Lower leg skin (tissue), 4 donors: Measurements from ENCODE around the gene DNPEP. TPM values are rescaled to one million over a fixed set of nuclear protein-coding genes. Genes with fewer than 3 reads are reported as not detected.

Experiments used
- DNase-seq, 2 donors: peaks; one replicate each; pipeline ENCODE4 v3.0.0-alpha.2; 2019; ENCODE audit warnings: low spot score in 2 of 2
- H3K4me3 ChIP-seq: fragments of 200-600 bp; sonication (generic); 2 replicates; pipeline ENCODE4 v1.5.1; 2017; ENCODE audit warnings: mild to moderate bottlenecking, low read depth; ENCODE audit not compliant: poor library complexity, severe bottlenecking
- CTCF ChIP-seq, 3 donors: fragments of 450-650 bp; IDR thresholded peaks; one replicate each; pipeline ENCODE4 v1.5.1; 2016; ENCODE audit warnings: antibody characterized with exemption in 3 of 3, mild to moderate bottlenecking in 3 of 3, moderate library complexity in 2 of 3
- POLR2A ChIP-seq, 2 donors: fragments of 450-650 bp; IDR thresholded peaks; one replicate each; pipeline ENCODE4 v1.6.1; 2016 to 2017; ENCODE audit warnings: antibody characterized with exemption in 2 of 2, mild to moderate bottlenecking in 1 of 2, moderate library complexity in 1 of 2
- WGBS, 2 donors: methylation state at CpG; one replicate each; pipeline ENCODE4 v1.1.5; 2018; 5-methylcytosine and 5-hydroxymethylcytosine counted together
- intact Hi-C: fragments of 100-400 bp; cut with DNase I; formaldehyde crosslinking; loops from one replicate; pipeline ENCODE4 v1.15.0; 2023; ENCODE audit warnings: low total_unique reads
- total RNA-seq, 4 donors: library from RNA; depleted of rRNA; stranded (reverse); fragments of >200 nt; gene quantifications; one replicate each; pipeline ENCODE4 v1.1.0, GENCODE V29; 2016

Gene DNPEP
- total RNA-seq, 4 donors from 2014 or later, result 52.7 to 64.0 (median 57.6) TPM

GRCh38 chr2:219344751-219345430 is 42.8 kb downstream of the DNPEP start:
- TF ChIP-seq CTCF (IDR thresholded peaks at IDR 0.05), result no peak
- TF ChIP-seq POLR2A (IDR thresholded peaks at IDR 0.05), result no peak
- WGBS, 2 donors, result 57 to 68% methylated on average over 6 of the region's 6 CpGs
- peak; percentile 54 to 86 for DNase-seq
- H3K4me3 ChIP-seq, result no peak overlapping the region
- intact Hi-C loops, result no loop called here

GRCh38 chr2:219335373-219335786 is 52.3 kb downstream of the DNPEP start:
- WGBS, 2 donors, result 34 to 38% methylated on average over 5 of the region's 5 CpGs
- intact Hi-C loops, result no loop called here
- no peak for DNase-seq
- H3K4me3 ChIP-seq, result no peak overlapping the region
- no peak for TF ChIP-seq CTCF (IDR thresholded peaks at IDR 0.05)
- no peak for TF ChIP-seq POLR2A (IDR thresholded peaks at IDR 0.05)

- no peak overlapping the region for H3K4me3 ChIP-seq
- intact Hi-C loops, result no loop called here
- DNase-seq, result no peak
- no peak for TF ChIP-seq CTCF (IDR thresholded peaks at IDR 0.05)
- 65 to 88% methylated on average over 2 of the region's 2 CpGs for WGBS, 2 donors
These were observed 53.6 kb downstream of the DNPEP start for GRCh38 chr2:219334076-219334475.

- no peak for DNase-seq
- intact Hi-C loops, result no loop called here
- WGBS, 2 donors, result 6 to 11% methylated on average over 23 to 24 of the region's 24 CpGs
- TF ChIP-seq POLR2A (IDR thresholded peaks at IDR 0.05) (no peak), CTCF (IDR thresholded peaks at IDR 0.05) (no peak)
- H3K4me3 ChIP-seq, result no peak within 1 kb of the TSS
These were observed 55.2 kb downstream of the DNPEP start, which contains the start of gene RESP18 for GRCh38 chr2:219332542-219332941. Gene RESP18 (minus strand): TSS chr2:219332744.

GRCh38 chr2:219331560-219332213 is 56.0 kb downstream of the DNPEP start:
- WGBS, 2 donors, result 8 to 15% methylated on average over 36 to 39 of the region's 39 CpGs
- intact Hi-C loops, result no loop called here
- TF ChIP-seq POLR2A (IDR thresholded peaks at IDR 0.05) (no peak), CTCF (IDR thresholded peaks at IDR 0.05) (no peak)
- DNase-seq, result no peak
- H3K4me3 ChIP-seq, result no peak overlapping the region
